ENCODE measurements around the gene PTPRM. TPM values are rescaled to one million over a fixed set of nuclear protein-coding genes. Genes with fewer than 3 reads are reported as not detected.

Gene PTPRM
- total RNA-seq, 1 experiment from 2014 or later: 6.2 TPM

GRCh38 chr18:8362863-8363262 is 795.7 kb downstream of the PTPRM start:
- H4K91ac ChIP-seq (ENCODE audit: insufficient read length, low read depth, low read length): no peak overlapping the region
- no peak overlapping the region for H2AK5ac ChIP-seq (ENCODE audit: insufficient read length, low read length)
- H3K79me2 ChIP-seq (ENCODE audit: insufficient read depth, low read length): no peaks in the 10 kb centered on the region
- H2BK15ac ChIP-seq (ENCODE audit: low read depth, low read length): no peak overlapping the region
- H3K23me2 ChIP-seq (ENCODE audit: insufficient read length, low read depth, low read length, poor library complexity, severe bottlenecking): no peaks in the 10 kb centered on the region
- no peak overlapping the region for H4K8ac ChIP-seq (replicated peaks; ENCODE audit: insufficient read length, low read depth, low read length)
- TF ChIP-seq CTCF (conservative IDR thresholded peaks at IDR 0.05): no peak
- no peak overlapping the region for H4K5ac ChIP-seq (ENCODE audit: insufficient read length, low read depth, low read length)
- H2BK5ac ChIP-seq (ENCODE audit: insufficient read length, low read length): no peak overlapping the region
- no peak for DNase-seq
- no peak overlapping the region for H3K27ac Mint-ChIP-seq
- H3K4me1 Mint-ChIP-seq: peaks cover 25 to 33% of the 10 kb centered on the region in 2 experiments
- peaks cover 17% of the 10 kb centered on the region for H3K27me3 Mint-ChIP-seq (ENCODE audit: low read depth)
- H3K9me3 Mint-ChIP-seq: no peaks in the 10 kb centered on the region
- no peaks in the 10 kb centered on the region for H3K9me3 ChIP-seq (ENCODE audit: control insufficient read depth, low read depth, low read length)
- no peak overlapping the region for H3K14ac ChIP-seq (ENCODE audit: insufficient read depth, low read length)
- no peak overlapping the region for H3T11ph ChIP-seq (ENCODE audit: low read length)
- H3K27ac ChIP-seq (ENCODE audit: insufficient read length, low read depth, low read length): no peak overlapping the region
- no peaks in the 10 kb centered on the region for H3K79me1 ChIP-seq (ENCODE audit: insufficient read depth, low read depth, low read length, poor library complexity, severe bottlenecking)
- no peaks in the 10 kb centered on the region for H4K20me1 ChIP-seq (ENCODE audit: control insufficient read depth, insufficient read depth, insufficient read length)
- H2BK20ac ChIP-seq (ENCODE audit: low read depth, low read length, poor library complexity, severe bottlenecking): no peak overlapping the region
- no peak overlapping the region for H3K4ac ChIP-seq (ENCODE audit: low read depth, low read length)
- no peaks in the 10 kb centered on the region; the same call in 1 of the 2 replicates for H3K4me1 ChIP-seq (ENCODE audit: insufficient read depth, low read length)
- no peak overlapping the region for H2BK120ac ChIP-seq (ENCODE audit: low read depth, low read length, poor library complexity, severe bottlenecking)
- no peak overlapping the region for H3K23ac ChIP-seq (ENCODE audit: insufficient read length, low read depth, low read length)
- no peaks in the 10 kb centered on the region; a peak in 1 of 7 replicates for H3K36me3 Mint-ChIP-seq (ENCODE audit: insufficient read depth in 1 of 3, low read depth in 3 of 3)
- H2AFZ ChIP-seq (ENCODE audit: low read length): no peak overlapping the region
- no peaks in the 10 kb centered on the region for H3K27me3 ChIP-seq (ENCODE audit: insufficient read depth, low read length)
- H3K4me2 ChIP-seq (ENCODE audit: insufficient read depth, insufficient read length, low read length): no peak overlapping the region
- H3K9ac ChIP-seq (ENCODE audit: extremely low read depth, insufficient read length, low read length): no peak overlapping the region
- H3K4me3 Mint-ChIP-seq: no peak overlapping the region
- H2BK12ac ChIP-seq (ENCODE audit: insufficient read length, low read depth, low read length): no peak overlapping the region
- WGBS (ENCODE audit: extremely low coverage, insufficient read length, low lambda C conversion rate): no CpG with 5 or more reads among the region's 5 CpGs
- no peak overlapping the region for H3K56ac ChIP-seq (ENCODE audit: insufficient read length, low read depth, low read length)
- no peak overlapping the region for H3K18ac ChIP-seq (ENCODE audit: insufficient read length, low read depth, low read length)
